Smooth muscle cell (in vitro differentiated cells): ENCODE measurements around the gene MAPK8. TPM values are rescaled to one million over a fixed set of nuclear protein-coding genes. Genes with fewer than 3 reads are reported as not detected.

Source experiments
- DNase-seq: peaks from one replicate; lab custom pipeline; 2025; ENCODE audit not compliant: unreplicated experiment; lab: John Stamatoyannopoulos, UW
- H2AFZ ChIP-seq: fragments of 200-600 bp; sonication (generic); 2 replicates; pipeline ENCODE4 v1.6.0; 2016; ENCODE audit warnings: antibody characterized with exemption, low read depth, mild to moderate bottlenecking
- H3F3A ChIP-seq: fragments of 200-600 bp; sonication (generic); 2 replicates; pipeline ENCODE4 v1.6.0; 2017; ENCODE audit warnings: antibody characterized with exemption, low read depth
- H3K27ac ChIP-seq: fragments of 200-600 bp; sonication (generic); 2 replicates; pipeline ENCODE4 v1.5.1; 2016; ENCODE audit warnings: low read depth, mild to moderate bottlenecking
- H3K27me3 ChIP-seq: fragments of 200-600 bp; sonication (generic); 2 replicates; pipeline ENCODE4 v1.6.1; 2016; ENCODE audit warnings: low read depth, mild to moderate bottlenecking
- H3K36me3 ChIP-seq: fragments of 200-600 bp; sonication (generic); 2 replicates; pipeline ENCODE4 v1.5.1; 2016; ENCODE audit warnings: low read depth
- H3K4me1 ChIP-seq: fragments of 200-600 bp; sonication (generic); 2 replicates; pipeline ENCODE4 v1.5.1; 2016; ENCODE audit warnings: low read depth
- H3K4me2 ChIP-seq: fragments of 200-600 bp; sonication (generic); 2 replicates; pipeline ENCODE4 v1.6.0; 2016; ENCODE audit warnings: mild to moderate bottlenecking
- H3K4me3 ChIP-seq: fragments of 200-600 bp; sonication (generic); 2 replicates; pipeline ENCODE4 v1.5.1; 2016; ENCODE audit warnings: mild to moderate bottlenecking
- H3K79me2 ChIP-seq: fragments of 200-600 bp; sonication (generic); 2 replicates; pipeline ENCODE4 v1.6.0; 2016; ENCODE audit warnings: low read depth, mild to moderate bottlenecking
- H3K9ac ChIP-seq: fragments of 200-600 bp; sonication (generic); 2 replicates; pipeline ENCODE4 v1.6.0; 2016; ENCODE audit warnings: low read depth
- H3K9me3 ChIP-seq: fragments of 200-600 bp; sonication (generic); replicated peaks from 2 replicates; pipeline ENCODE4 v1.5.1; 2016; ENCODE audit warnings: low read depth
- H4K20me1 ChIP-seq: fragments of 200-600 bp; sonication (generic); 2 replicates; pipeline ENCODE4 v1.6.0; 2016; ENCODE audit warnings: low read depth
- CTCF ChIP-seq: fragments of 200-600 bp; sonication (generic); IDR thresholded peaks from 2 replicates; pipeline ENCODE4 v1.5.1; 2017; ENCODE audit warnings: borderline replicate concordance, mild to moderate bottlenecking, antibody characterized with exemption; ENCODE audit not compliant: insufficient read depth, poor library complexity, severe bottlenecking
- WGBS: methylation state at CpG from one replicate; pipeline ENCODE4 v1.1.7; 2016; ENCODE audit warnings: low lambda C conversion rate; 5-methylcytosine and 5-hydroxymethylcytosine counted together
- polyA plus RNA-seq: library from polyadenylated mRNA; unstranded; fragments of >200 nt; fragmentation: Nextera tagmentation; extraction: Ambion mirVana; gene quantifications from 2 replicates; pipeline ENCODE4 v1.2.1, GENCODE V29; 2016
- total RNA-seq: library from RNA; depleted of rRNA; stranded (reverse); fragments of >200 nt; gene quantifications from 2 replicates; pipeline ENCODE4 v1.2.3, GENCODE V29; 2014

MAPK8 gene
- total and polyA plus RNA-seq, 2 experiments from 2014 or later = 13.1 to 45.5 TPM

DNA sequence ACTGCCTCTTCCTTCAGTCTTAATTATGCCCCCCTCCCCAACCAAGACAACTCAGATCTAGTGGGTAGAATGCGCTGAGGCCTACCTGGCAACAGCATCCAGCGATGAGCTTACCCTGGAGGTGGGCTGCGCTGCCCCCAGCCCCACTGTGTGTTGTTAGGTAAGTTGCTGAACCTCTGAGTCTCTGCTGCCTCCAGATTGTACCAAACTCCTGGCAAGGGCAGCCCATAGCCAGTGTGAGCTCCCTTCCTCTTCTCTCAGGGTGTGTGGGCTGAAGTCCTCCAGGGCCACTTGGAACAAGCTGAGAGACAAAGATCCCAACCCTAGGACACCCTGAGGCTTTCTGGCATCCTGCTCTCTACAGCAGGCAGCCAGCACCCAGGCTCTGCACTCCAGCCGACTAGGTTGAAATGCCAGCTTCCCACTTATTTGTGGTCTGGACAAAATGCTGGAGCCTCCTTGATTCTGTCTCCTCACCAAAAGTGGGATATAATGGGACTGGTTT, 163.1 kb downstream of the MAPK8 start:
- peaks cover 21% of the 10 kb centered on the region for H3K27me3 ChIP-seq
- H3K79me2 ChIP-seq = no peaks in the 10 kb centered on the region
- TF ChIP-seq CTCF = no peak
- peak overlapping the region; percentile 43 for H3K4me2 ChIP-seq
- no peaks in the 10 kb centered on the region for H3K9me3 ChIP-seq
- H3K4me3 ChIP-seq = no peak overlapping the region
- no peaks in the 10 kb centered on the region for H3K36me3 ChIP-seq
- no peak for DNase-seq
- H3F3A ChIP-seq = no peaks in the 10 kb centered on the region
- H2AFZ ChIP-seq = no peak overlapping the region
- no peaks in the 10 kb centered on the region for H4K20me1 ChIP-seq
- no peak overlapping the region for H3K27ac ChIP-seq
- 85% methylated on average over 4 of the region's 4 CpGs for WGBS
- peaks cover 14% of the 10 kb centered on the region for H3K4me1 ChIP-seq
- no peak overlapping the region for H3K9ac ChIP-seq

- peak overlapping the region; percentile 43 for H3K4me2 ChIP-seq
- H3K4me1 ChIP-seq = peaks cover 14% of the 10 kb centered on the region
- no peak for DNase-seq
- H3K36me3 ChIP-seq = no peaks in the 10 kb centered on the region
- no peak overlapping the region for H3K27ac ChIP-seq
- no peaks in the 10 kb centered on the region for H3K79me2 ChIP-seq
- no peak for TF ChIP-seq CTCF
- no peak overlapping the region for H3K9ac ChIP-seq
- H3K27me3 ChIP-seq = peaks cover 19% of the 10 kb centered on the region
- no peaks in the 10 kb centered on the region for H3K9me3 ChIP-seq
- H3K4me3 ChIP-seq = no peak overlapping the region
- no peaks in the 10 kb centered on the region for H3F3A ChIP-seq
- H4K20me1 ChIP-seq = no peaks in the 10 kb centered on the region
- WGBS = 14% methylated on average over 5 of the region's 5 CpGs
- H2AFZ ChIP-seq = peak overlapping the region; percentile 46
Observed at GRCh38 chr10:48470115-48470892, 163.8 kb downstream of the MAPK8 start.

- Histone ChIP-seq H3K27me3 (peaks cover 11% of the 10 kb centered on the region), H3K27ac (no peak overlapping the region), H3F3A (no peaks in the 10 kb centered on the region), H3K4me3 (no peak overlapping the region), H2AFZ (no peak overlapping the region), H3K4me1 (peaks cover 12% of the 10 kb centered on the region), H3K9ac (no peak overlapping the region), H3K79me2 (no peaks in the 10 kb centered on the region), H3K36me3 (no peaks in the 10 kb centered on the region), H3K4me2 (no peak overlapping the region), H3K9me3 (no peaks in the 10 kb centered on the region), H4K20me1 (no peaks in the 10 kb centered on the region)
- WGBS = 78% methylated on average over 8 of the region's 8 CpGs
- no peak for TF ChIP-seq CTCF
- DNase-seq = no peak
Observed at GRCh38 chr10:48470893-48471805, 164.7 kb downstream of the MAPK8 start.
